SK-N-SH (cell line): ENCODE data around the gene CDCA3.

Experiments used
- CTCF ChIP-seq: fragments of 200-600 bp; sonication (generic); IDR thresholded peaks from 2 replicates; pipeline ENCODE4 v1.6.1; 2017; ENCODE audit warnings: antibody characterized with exemption, mild to moderate bottlenecking, moderate library complexity
- ELF1 ChIP-seq: IDR thresholded peaks from 2 replicates; pipeline ENCODE4 v1.4.0; 2012
- EP300 ChIP-seq, 2 experiments: IDR thresholded peaks; 2 replicates each; pipeline versions ENCODE4 v1.4.0 to v1.6.1; 2012; ENCODE audit warnings: borderline replicate concordance in 1 of 2, low read depth in 1 of 2, low read length in 1 of 2
- FOXM1 ChIP-seq: IDR thresholded peaks from 2 replicates; pipeline ENCODE4 v1.4.0; 2012; ENCODE audit warnings: low read depth, mild to moderate bottlenecking
- GABPA ChIP-seq: IDR thresholded peaks from 2 replicates; pipeline ENCODE4 v1.4.0; 2012; ENCODE audit warnings: low read depth, mild to moderate bottlenecking
- GATA2 ChIP-seq: sonication (generic); formaldehyde crosslinking; IDR thresholded peaks from 2 replicates; pipeline ENCODE4 v1.5.0; 2020; ENCODE audit warnings: mild to moderate bottlenecking, missing genetic modification reagents
- JUND ChIP-seq: IDR thresholded peaks from 2 replicates; pipeline ENCODE4 v1.4.0; 2012
- POLR2AphosphoS5 ChIP-seq: IDR thresholded peaks from 2 replicates; pipeline ENCODE4 v1.6.1; 2012; ENCODE audit warnings: low read depth, low read length
- RAD21 ChIP-seq: IDR thresholded peaks from 2 replicates; pipeline ENCODE4 v1.6.1; 2012; ENCODE audit warnings: mild to moderate bottlenecking, low read length
- RFX5 ChIP-seq: IDR thresholded peaks from 2 replicates; pipeline ENCODE4 v1.6.1; 2012; ENCODE audit warnings: mild to moderate bottlenecking, improper control_type of control experiment, low read length
- SMC3 ChIP-seq: IDR thresholded peaks from 2 replicates; pipeline ENCODE4 v1.6.1; 2012; ENCODE audit warnings: low read depth, low read length, improper control_type of control experiment
- YY1 ChIP-seq: IDR thresholded peaks from 2 replicates; pipeline ENCODE4 v1.4.0; 2012; ENCODE audit warnings: low read depth, mild to moderate bottlenecking
- TF ChIP-seq, protein P1 (sequence below): IDR thresholded peaks from 2 replicates; pipeline ENCODE4 v1.4.0; 2012; ENCODE audit warnings: low read depth
- TF ChIP-seq, protein P2 (sequence below): IDR thresholded peaks from 2 replicates; pipeline ENCODE4 v1.6.1; 2012; ENCODE audit warnings: mild to moderate bottlenecking, low read depth, low read length, moderate library complexity

- TF ChIP-seq ELF1 = no peak
- no peak for TF ChIP-seq RAD21
- TF ChIP-seq, protein P1, sequence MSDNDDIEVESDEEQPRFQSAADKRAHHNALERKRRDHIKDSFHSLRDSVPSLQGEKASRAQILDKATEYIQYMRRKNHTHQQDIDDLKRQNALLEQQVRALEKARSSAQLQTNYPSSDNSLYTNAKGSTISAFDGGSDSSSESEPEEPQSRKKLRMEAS = no peak
- no peak for TF ChIP-seq YY1
- TF ChIP-seq SMC3 = no peak
- no peak for TF ChIP-seq POLR2AphosphoS5
- TF ChIP-seq CTCF = no peak
- no peak for TF ChIP-seq GATA2
- TF ChIP-seq GABPA = no peak
- TF ChIP-seq EP300 (IDR thresholded peaks at IDR 0.05; ENCODE audit: borderline replicate concordance in 1 of 2, low read depth in 1 of 2, low read length in 1 of 2) = no peak
- TF ChIP-seq, protein P2, sequence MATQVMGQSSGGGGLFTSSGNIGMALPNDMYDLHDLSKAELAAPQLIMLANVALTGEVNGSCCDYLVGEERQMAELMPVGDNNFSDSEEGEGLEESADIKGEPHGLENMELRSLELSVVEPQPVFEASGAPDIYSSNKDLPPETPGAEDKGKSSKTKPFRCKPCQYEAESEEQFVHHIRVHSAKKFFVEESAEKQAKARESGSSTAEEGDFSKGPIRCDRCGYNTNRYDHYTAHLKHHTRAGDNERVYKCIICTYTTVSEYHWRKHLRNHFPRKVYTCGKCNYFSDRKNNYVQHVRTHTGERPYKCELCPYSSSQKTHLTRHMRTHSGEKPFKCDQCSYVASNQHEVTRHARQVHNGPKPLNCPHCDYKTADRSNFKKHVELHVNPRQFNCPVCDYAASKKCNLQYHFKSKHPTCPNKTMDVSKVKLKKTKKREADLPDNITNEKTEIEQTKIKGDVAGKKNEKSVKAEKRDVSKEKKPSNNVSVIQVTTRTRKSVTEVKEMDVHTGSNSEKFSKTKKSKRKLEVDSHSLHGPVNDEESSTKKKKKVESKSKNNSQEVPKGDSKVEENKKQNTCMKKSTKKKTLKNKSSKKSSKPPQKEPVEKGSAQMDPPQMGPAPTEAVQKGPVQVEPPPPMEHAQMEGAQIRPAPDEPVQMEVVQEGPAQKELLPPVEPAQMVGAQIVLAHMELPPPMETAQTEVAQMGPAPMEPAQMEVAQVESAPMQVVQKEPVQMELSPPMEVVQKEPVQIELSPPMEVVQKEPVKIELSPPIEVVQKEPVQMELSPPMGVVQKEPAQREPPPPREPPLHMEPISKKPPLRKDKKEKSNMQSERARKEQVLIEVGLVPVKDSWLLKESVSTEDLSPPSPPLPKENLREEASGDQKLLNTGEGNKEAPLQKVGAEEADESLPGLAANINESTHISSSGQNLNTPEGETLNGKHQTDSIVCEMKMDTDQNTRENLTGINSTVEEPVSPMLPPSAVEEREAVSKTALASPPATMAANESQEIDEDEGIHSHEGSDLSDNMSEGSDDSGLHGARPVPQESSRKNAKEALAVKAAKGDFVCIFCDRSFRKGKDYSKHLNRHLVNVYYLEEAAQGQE = no peak
- TF ChIP-seq RFX5 = no peak
- TF ChIP-seq FOXM1 = no peak
- TF ChIP-seq JUND = no peak
Measured at GRCh38 chr12:6833189-6833890, 17.7 kb downstream of the CDCA3 start.
